ENCODE results near the gene EP400. TPM values are rescaled to one million over a fixed set of nuclear protein-coding genes. Genes with fewer than 3 reads are reported as not detected.

EP400 gene
- total and polyA plus RNA-seq, 12 donors = 6.6 to 20.5 (median 18.9) TPM

- Histone ChIP-seq H3K36me3 (peaks cover 0 to 86% (median 39%) of the 10 kb centered on the region in 9 donors), H3K4me1 (peaks cover 0 to 43% (median 6%) of the 10 kb centered on the region in 9 donors), H3K27ac (no peak overlapping the region), H3K9me3 (no peaks in the 10 kb centered on the region), H3K4me3 (no peak overlapping the region), H3K27me3 (no peaks in the 10 kb centered on the region)
- no peak for TF ChIP-seq CTCF (IDR thresholded peaks at IDR 0.05)
- DNase-seq (no peak), ATAC-seq (no peak)
- intact Hi-C loops (cut with DNase I) = no loop called here
- 94 to 96% methylated on average over 10 of the region's 10 CpGs for WGBS, 2 donors
Observed at GRCh38 chr12:132076711-132077110, 127.0 kb downstream of the EP400 start.

- 86 to 87% methylated on average over 29 of the region's 29 CpGs for WGBS, 2 donors
- no peak for TF ChIP-seq CTCF (IDR thresholded peaks at IDR 0.05)
- Histone ChIP-seq H3K4me3 (no peak overlapping the region), H3K27ac (peak overlapping the region in 1 of 10 donors; percentile 3), H3K9me3 (no peaks in the 10 kb centered on the region), H3K36me3 (peaks cover 0 to 78% (median 39%) of the 10 kb centered on the region in 9 donors), H3K4me1 (peaks cover 0 to 46% (median 6%) of the 10 kb centered on the region in 9 donors), H3K27me3 (no peaks in the 10 kb centered on the region)
- DNase-seq (no peak), ATAC-seq (peak in 3 of 8 donors; percentile 3 to 15 (median 9))
- intact Hi-C loops (cut with DNase I) = no loop called here
Observed at GRCh38 chr12:132077322-132078100, 127.8 kb downstream of the EP400 start.

GRCh38 chr12:132078190-132078589, 128.4 kb downstream of the EP400 start:
- Histone ChIP-seq H3K4me3 (no peak overlapping the region), H3K27me3 (no peaks in the 10 kb centered on the region), H3K4me1 (peaks cover 0 to 46% (median 6%) of the 10 kb centered on the region in 9 donors), H3K27ac (peak overlapping the region in 1 of 10 donors; percentile 3), H3K36me3 (peaks cover 0 to 71% (median 39%) of the 10 kb centered on the region in 9 donors), H3K9me3 (no peaks in the 10 kb centered on the region)
- WGBS, 2 donors = 60 to 68% methylated on average over 6 of the region's 6 CpGs
- intact Hi-C loops (cut with DNase I) = no loop called here
- TF ChIP-seq CTCF (IDR thresholded peaks at IDR 0.05) = no peak
- DNase-seq = peak in 1 of 2 donors; percentile 43
- peak in 6 of 8 donors; percentile 16 to 70 (median 54) for ATAC-seq

GRCh38 chr12:132079200-132079599, 129.5 kb downstream of the EP400 start:
- Histone ChIP-seq H3K27ac (no peak overlapping the region), H3K36me3 (peaks cover 0 to 61% (median 34%) of the 10 kb centered on the region in 9 donors), H3K4me1 (peaks cover 0 to 52% (median 10%) of the 10 kb centered on the region in 9 donors), H3K9me3 (no peaks in the 10 kb centered on the region), H3K27me3 (no peaks in the 10 kb centered on the region), H3K4me3 (no peak overlapping the region)
- WGBS, 2 donors = 77 to 89% methylated on average over 8 of the region's 8 CpGs
- ATAC-seq = no peak
- intact Hi-C loops (cut with DNase I) = no loop called here
- no peak for TF ChIP-seq CTCF (IDR thresholded peaks at IDR 0.05)
- DNase-seq = no peak

Data from heart right ventricle (tissue), 16 donors.